ENCODE measurements around the gene PSMD11. TPM values are rescaled to one million over a fixed set of nuclear protein-coding genes. Genes with fewer than 3 reads are reported as not detected.
"Not testable (repeated sequence)": the region's sequence is repeated elsewhere in the genome, so short reads cannot be mapped to it uniquely, and the experiment has no call there.

The PSMD11 gene
- total RNA-seq, 1 donor from 2014 or later = 6.3 TPM

- no peak overlapping the region for H3K27ac ChIP-seq
- no peak for DNase-seq (ENCODE audit: low spot score in 2 of 2)
- peaks cover 0 to 10% of the 10 kb centered on the region in 2 donors for H3K4me1 ChIP-seq
- TF ChIP-seq, protein P1, sequence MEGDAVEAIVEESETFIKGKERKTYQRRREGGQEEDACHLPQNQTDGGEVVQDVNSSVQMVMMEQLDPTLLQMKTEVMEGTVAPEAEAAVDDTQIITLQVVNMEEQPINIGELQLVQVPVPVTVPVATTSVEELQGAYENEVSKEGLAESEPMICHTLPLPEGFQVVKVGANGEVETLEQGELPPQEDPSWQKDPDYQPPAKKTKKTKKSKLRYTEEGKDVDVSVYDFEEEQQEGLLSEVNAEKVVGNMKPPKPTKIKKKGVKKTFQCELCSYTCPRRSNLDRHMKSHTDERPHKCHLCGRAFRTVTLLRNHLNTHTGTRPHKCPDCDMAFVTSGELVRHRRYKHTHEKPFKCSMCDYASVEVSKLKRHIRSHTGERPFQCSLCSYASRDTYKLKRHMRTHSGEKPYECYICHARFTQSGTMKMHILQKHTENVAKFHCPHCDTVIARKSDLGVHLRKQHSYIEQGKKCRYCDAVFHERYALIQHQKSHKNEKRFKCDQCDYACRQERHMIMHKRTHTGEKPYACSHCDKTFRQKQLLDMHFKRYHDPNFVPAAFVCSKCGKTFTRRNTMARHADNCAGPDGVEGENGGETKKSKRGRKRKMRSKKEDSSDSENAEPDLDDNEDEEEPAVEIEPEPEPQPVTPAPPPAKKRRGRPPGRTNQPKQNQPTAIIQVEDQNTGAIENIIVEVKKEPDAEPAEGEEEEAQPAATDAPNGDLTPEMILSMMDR (IDR thresholded peaks at IDR 0.05) = no peak
- H3K9me3 ChIP-seq = no peaks in the 10 kb centered on the region
- no peak overlapping the region for H3K4me3 ChIP-seq
- no peaks in the 10 kb centered on the region for H3K27me3 ChIP-seq
- intact Hi-C loops (cut with DNase I) = no loop called here
- H3K36me3 ChIP-seq = peaks cover 4 to 9% of the 10 kb centered on the region in 2 donors
These were observed 79.7 kb downstream of the PSMD11 start for GRCh38 chr17:32523827-32524552.

DNA sequence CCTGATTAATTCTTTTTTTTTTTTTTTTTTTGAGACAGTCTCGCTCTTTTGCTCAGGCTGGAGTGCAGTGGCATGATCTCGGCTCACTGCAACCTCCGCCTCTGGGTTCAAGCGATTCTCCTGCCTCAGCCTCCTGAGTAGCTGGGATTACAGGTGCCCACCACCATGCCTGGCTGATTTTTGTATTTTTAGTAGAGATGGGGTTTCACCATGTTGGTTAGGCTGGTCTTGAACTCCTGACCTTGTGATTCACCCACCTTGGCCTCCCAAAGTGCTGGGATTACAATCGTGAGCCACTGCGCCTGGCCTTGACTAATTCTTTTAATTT, 80.2 kb downstream of the PSMD11 start:
- H3K36me3 ChIP-seq = peaks cover 4 to 13% of the 10 kb centered on the region in 2 donors
- H3K9me3 ChIP-seq; H3K27ac ChIP-seq; H3K4me1 ChIP-seq; H3K4me3 ChIP-seq; H3K27me3 ChIP-seq; intact Hi-C loops (cut with DNase I); DNase-seq (ENCODE audit: low spot score in 2 of 2): not testable (repeated sequence)

- Histone ChIP-seq H3K27ac (no peak overlapping the region), H3K27me3 (no peaks in the 10 kb centered on the region), H3K36me3 (peaks cover 4 to 15% of the 10 kb centered on the region in 2 donors), H3K4me1 (peaks cover 0 to 3% of the 10 kb centered on the region in 2 donors), H3K9me3 (no peaks in the 10 kb centered on the region), H3K4me3 (no peak overlapping the region)
- no peak for DNase-seq (ENCODE audit: low spot score in 2 of 2)
- TF ChIP-seq, protein P1 (IDR thresholded peaks at IDR 0.05) = no peak
- intact Hi-C loops (cut with DNase I) = no loop called here
These were observed 80.8 kb downstream of the PSMD11 start for GRCh38 chr17:32525122-32525521.

DNA sequence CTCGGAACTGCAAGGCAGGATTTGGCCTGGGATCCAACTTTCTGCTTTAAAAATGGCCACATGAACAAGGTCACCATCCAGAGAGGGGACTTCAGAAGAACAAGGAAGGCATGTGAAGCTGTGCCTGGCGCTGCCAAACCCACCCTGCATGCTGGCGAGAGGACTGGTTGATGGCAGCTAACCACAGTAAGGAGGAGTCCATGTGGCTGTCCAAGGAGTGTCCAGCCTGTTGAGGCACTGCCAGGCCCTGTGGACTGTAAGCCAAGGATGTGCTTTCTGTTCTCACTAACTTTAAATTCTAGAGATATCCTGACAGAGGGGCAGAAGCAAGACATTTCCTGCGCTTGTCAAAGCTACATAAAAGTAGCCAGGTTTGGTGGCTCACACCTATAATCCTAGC, 82.8 kb downstream of the PSMD11 start:
- peaks cover 4 to 15% of the 10 kb centered on the region in 2 donors for H3K36me3 ChIP-seq
- H3K9me3 ChIP-seq = no peaks in the 10 kb centered on the region
- DNase-seq (ENCODE audit: low spot score in 2 of 2) = no peak
- no peaks in the 10 kb centered on the region for H3K4me1 ChIP-seq
- no peak overlapping the region for H3K4me3 ChIP-seq
- intact Hi-C loops (cut with DNase I) = no loop called here
- TF ChIP-seq, protein P1 (IDR thresholded peaks at IDR 0.05) = no peak
- H3K27me3 ChIP-seq = no peaks in the 10 kb centered on the region
- no peak overlapping the region for H3K27ac ChIP-seq

DNA sequence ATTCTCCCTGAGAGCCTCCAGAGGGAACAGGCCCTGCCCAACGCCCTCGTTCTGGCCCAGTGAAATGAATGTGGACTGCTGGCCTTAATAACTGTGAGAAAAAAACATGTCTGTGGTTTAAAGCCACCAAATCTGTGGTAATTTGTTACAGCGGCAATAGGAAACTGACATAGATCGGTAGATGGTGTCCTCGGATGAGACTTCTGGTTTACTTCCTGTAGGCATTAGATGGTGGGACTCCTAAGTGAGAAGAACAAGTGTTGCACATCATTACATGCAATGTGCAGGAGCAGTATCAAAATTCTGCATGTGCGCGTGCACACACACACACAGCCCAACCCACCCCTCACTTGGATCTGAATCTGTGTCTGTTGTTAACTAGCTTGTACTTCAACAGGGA, 84.5 kb downstream of the PSMD11 start:
- H3K4me3 ChIP-seq = no peak overlapping the region
- no peaks in the 10 kb centered on the region for H3K4me1 ChIP-seq
- no peak overlapping the region for H3K27ac ChIP-seq
- TF ChIP-seq, protein P1 (IDR thresholded peaks at IDR 0.05) = no peak
- DNase-seq (ENCODE audit: low spot score in 2 of 2) = no peak
- intact Hi-C loops (cut with DNase I) = no loop called here
- peaks cover 4 to 15% of the 10 kb centered on the region in 2 donors for H3K36me3 ChIP-seq
- H3K27me3 ChIP-seq = no peaks in the 10 kb centered on the region
- H3K9me3 ChIP-seq = no peaks in the 10 kb centered on the region

DNA sequence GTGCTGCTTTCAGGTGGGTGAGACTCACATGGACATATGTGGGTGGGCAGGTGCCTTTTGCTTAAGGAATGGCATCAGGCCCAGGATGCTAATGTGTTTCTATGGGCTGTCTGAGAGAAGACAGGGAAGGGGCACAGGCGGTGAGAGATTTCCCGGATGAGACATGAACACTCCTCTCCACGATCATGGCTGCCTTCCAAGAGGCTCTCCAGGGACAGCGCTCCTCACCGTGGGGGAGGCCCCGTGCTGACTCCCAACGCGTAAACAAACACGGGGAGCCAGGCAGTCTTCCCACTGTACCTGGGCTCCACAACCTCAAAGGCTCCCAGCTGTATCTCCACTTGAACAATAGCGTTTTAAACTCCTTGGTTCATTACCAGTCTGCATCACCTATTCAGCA, 85.3 kb downstream of the PSMD11 start:
- Histone ChIP-seq H3K27me3 (no peaks in the 10 kb centered on the region), H3K9me3 (no peaks in the 10 kb centered on the region), H3K36me3 (peaks cover 4 to 15% of the 10 kb centered on the region in 2 donors), H3K27ac (no peak overlapping the region), H3K4me1 (no peaks in the 10 kb centered on the region), H3K4me3 (no peak overlapping the region)
- intact Hi-C loops (cut with DNase I) = no loop called here
- no peak for DNase-seq (ENCODE audit: low spot score in 2 of 2)
- TF ChIP-seq, protein P1 (IDR thresholded peaks at IDR 0.05) = no peak

Other genes starting within 250 kb of the PSMD11 start
- not detected for gene RHBDL3, start 178.7 kb upstream of the PSMD11 start, total RNA-seq
- 15.5 TPM for gene C17orf75, start 102.3 kb upstream of the PSMD11 start, total RNA-seq
- 94.2 TPM for gene ZNF207, start 94.4 kb upstream of the PSMD11 start, total RNA-seq
- not detected for gene CDK5R1, start 42.5 kb downstream of the PSMD11 start, total RNA-seq

All from ascending aorta (tissue), 2 donors.